BE2C (cell line): ENCODE results near the gene BTBD8.

Source experiments
- DNase-seq: peaks from one replicate; pipeline ENCODE4 v3.0.0-alpha.2; 2020
- H3K27me3 ChIP-seq: fragments of 250-450 bp; sonication (Bioruptor Pico); 2 replicates; pipeline ENCODE4 v1.5.1; 2020; ENCODE audit warnings: mild to moderate bottlenecking
- H3K36me3 ChIP-seq: fragments of 250-450 bp; sonication (Bioruptor Pico); 2 replicates; pipeline ENCODE4 v1.5.1; 2020; ENCODE audit warnings: mild to moderate bottlenecking
- H3K4me1 ChIP-seq: fragments of 250-450 bp; sonication (Bioruptor Pico); 2 replicates; pipeline ENCODE4 v1.5.1; 2020
- H3K4me3 ChIP-seq: 2 replicates; pipeline ENCODE4 v1.5.1; 2011; ENCODE audit warnings: low read depth, low read length
- H3K9me3 ChIP-seq: fragments of 250-450 bp; sonication (Bioruptor Pico); 2 replicates; pipeline ENCODE4 v1.5.1; 2020
- TF ChIP-seq, protein P1 (sequence below): IDR thresholded peaks from 2 replicates; pipeline ENCODE4 v1.5.1; 2012; ENCODE audit warnings: mild to moderate bottlenecking, low read depth, low read length

Gene BTBD8

DNA sequence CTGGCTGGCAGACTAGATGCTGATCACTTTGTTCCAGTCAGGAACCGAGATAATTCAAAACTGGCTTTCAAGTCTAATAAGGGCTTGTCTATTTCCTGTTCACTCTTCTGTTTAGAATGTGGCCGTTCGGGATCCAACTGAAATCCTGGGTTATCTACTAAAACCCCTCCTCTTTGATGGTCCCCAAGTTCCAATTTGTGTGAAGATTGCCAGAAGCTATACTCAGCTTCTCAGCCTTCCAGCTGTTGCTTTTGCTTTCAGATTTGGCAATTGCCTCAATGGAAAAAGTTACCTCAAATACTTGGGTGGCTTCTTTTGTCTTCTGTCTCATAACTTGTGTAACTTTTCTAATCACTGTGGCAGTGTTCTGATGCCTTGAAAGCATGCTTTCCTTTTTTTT is 43.7 kb downstream of the BTBD8 start:
- Histone ChIP-seq H3K36me3 (no peaks in the 10 kb centered on the region), H3K9me3 (no peaks in the 10 kb centered on the region), H3K4me1 (no peaks in the 10 kb centered on the region), H3K4me3 (no peak overlapping the region), H3K27me3 (no peaks in the 10 kb centered on the region)
- TF ChIP-seq, protein P1, sequence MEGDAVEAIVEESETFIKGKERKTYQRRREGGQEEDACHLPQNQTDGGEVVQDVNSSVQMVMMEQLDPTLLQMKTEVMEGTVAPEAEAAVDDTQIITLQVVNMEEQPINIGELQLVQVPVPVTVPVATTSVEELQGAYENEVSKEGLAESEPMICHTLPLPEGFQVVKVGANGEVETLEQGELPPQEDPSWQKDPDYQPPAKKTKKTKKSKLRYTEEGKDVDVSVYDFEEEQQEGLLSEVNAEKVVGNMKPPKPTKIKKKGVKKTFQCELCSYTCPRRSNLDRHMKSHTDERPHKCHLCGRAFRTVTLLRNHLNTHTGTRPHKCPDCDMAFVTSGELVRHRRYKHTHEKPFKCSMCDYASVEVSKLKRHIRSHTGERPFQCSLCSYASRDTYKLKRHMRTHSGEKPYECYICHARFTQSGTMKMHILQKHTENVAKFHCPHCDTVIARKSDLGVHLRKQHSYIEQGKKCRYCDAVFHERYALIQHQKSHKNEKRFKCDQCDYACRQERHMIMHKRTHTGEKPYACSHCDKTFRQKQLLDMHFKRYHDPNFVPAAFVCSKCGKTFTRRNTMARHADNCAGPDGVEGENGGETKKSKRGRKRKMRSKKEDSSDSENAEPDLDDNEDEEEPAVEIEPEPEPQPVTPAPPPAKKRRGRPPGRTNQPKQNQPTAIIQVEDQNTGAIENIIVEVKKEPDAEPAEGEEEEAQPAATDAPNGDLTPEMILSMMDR: no peak
- no peak for DNase-seq

DNA sequence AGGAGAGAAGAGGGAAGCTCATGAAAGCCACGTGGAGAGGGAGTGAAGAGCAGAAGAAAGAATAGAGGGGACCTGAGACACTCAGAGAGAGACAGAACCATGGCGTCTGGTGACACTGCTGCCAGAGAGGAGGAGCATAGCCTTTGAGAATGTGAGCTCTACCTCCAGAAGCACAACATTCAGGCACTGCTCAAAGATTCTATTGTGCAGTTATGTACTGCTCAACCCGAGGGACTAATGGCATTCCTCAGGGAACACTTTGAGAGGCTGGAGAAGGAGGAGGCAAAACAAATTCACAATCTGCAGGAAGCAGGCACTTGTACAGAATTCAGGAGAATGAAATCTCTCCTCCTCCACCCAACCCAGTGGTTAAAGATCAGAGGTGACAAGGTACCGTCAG is 45.1 kb downstream of the BTBD8 start:
- TF ChIP-seq, protein P1: no peak
- DNase-seq: no peak
- Histone ChIP-seq H3K36me3 (no peaks in the 10 kb centered on the region), H3K9me3 (no peaks in the 10 kb centered on the region), H3K4me3 (no peak overlapping the region), H3K27me3 (no peaks in the 10 kb centered on the region), H3K4me1 (no peaks in the 10 kb centered on the region)

DNA sequence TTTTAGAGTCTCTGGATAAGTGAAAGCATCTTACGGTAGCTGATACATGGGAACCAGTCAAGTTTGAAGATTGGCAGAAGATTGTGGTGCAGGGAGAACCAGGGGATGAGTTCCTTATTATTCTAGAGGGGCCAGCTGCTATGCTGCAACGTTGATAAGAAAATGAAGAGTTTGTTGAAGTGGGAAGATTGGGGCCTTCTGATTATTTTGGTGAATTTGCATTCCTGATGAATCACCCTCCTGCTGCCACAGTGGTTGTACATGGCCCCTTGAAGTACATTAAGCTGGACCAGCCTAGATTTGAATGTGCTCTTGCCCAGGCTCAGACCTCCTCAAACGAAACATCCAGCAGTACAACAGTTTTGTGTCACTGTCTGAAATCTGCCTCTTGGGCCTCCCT is 45.9 kb downstream of the BTBD8 start:
- no peak overlapping the region for H3K4me3 ChIP-seq
- TF ChIP-seq, protein P1: no peak

DNA sequence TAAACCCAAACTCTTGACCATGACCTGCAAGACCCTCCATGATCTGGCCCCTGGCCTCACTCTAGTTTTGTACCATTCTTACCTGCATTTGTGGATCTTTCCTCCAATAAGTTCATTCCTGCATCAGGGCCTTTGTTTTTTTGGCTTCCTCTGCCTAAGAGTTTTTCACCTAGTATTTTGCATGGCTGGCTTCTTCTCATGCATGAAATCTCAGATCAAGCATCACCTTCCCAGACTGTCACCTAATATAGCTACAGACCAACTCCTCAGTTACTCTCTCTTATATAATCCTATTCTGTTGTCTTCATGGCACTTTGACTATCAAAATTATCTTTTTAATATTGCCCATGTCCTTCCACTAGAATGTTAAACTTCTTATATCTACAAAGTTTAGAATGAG is 54.2 kb downstream of the BTBD8 start:
- TF ChIP-seq, protein P1: no peak
- no peaks in the 10 kb centered on the region for H3K4me1 ChIP-seq
- no peaks in the 10 kb centered on the region for H3K36me3 ChIP-seq
- no peaks in the 10 kb centered on the region for H3K27me3 ChIP-seq
- DNase-seq: no peak
- H3K9me3 ChIP-seq: no peaks in the 10 kb centered on the region
- no peak overlapping the region for H3K4me3 ChIP-seq

More for the DNA sequence above, 45.9 kb downstream of the BTBD8 start:
- H3K4me1 ChIP-seq: no peaks in the 10 kb centered on the region
- no peaks in the 10 kb centered on the region for H3K36me3 ChIP-seq
- DNase-seq: no peak
- H3K27me3 ChIP-seq: no peaks in the 10 kb centered on the region
- no peaks in the 10 kb centered on the region for H3K9me3 ChIP-seq

DNA sequence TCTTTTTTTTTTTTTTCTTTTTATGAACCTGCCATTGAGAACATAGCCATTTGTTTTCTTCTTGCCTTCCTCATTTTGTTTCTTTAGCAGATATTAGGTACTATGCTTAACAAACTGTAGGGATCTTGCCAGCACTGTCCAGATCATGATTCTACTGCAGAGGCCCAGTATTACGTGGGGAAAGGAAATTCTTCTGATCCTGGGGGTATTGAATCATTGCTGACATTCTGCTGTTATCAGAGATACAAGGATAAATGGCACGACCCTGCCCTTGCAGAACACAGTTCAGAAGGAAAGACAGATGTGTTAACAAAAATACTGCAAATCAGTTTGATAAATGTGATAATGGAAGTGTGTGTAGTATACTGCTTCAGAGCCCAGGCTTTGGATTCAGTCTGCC is 56.2 kb downstream of the BTBD8 start:
- Histone ChIP-seq H3K27me3 (no peaks in the 10 kb centered on the region), H3K4me3 (no peak overlapping the region), H3K9me3 (no peaks in the 10 kb centered on the region), H3K4me1 (no peaks in the 10 kb centered on the region), H3K36me3 (no peaks in the 10 kb centered on the region)
- no peak for DNase-seq
- TF ChIP-seq, protein P1: no peak

DNA sequence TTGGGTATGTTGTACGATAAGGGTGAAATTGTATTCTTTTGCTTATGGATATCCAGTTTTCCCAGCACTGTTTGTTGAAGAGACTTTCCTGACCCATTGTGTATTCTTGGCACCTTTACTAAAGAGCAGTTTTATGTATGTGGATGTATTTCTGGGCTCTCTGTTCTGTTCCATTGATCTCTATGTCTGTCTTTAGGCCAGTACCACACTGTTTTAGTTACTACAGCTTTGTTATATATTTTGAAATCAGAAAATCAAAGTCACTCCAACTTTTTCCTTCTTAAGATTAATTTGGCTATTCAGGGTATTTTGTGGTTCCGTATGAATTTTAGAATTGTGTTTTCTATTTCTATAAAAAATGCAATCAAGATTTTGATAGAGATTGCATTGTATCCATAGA is 74.8 kb downstream of the BTBD8 start:
- H3K4me1 ChIP-seq: no peaks in the 10 kb centered on the region
- H3K4me3 ChIP-seq: no peak overlapping the region
- DNase-seq: no peak
- TF ChIP-seq, protein P1: no peak
- H3K27me3 ChIP-seq: no peaks in the 10 kb centered on the region
- no peaks in the 10 kb centered on the region for H3K36me3 ChIP-seq
- no peaks in the 10 kb centered on the region for H3K9me3 ChIP-seq
